Astrocyte (in vitro differentiated cells and primary cell): Measurements from ENCODE around the gene MYLIP. TPM values are rescaled to one million over a fixed set of nuclear protein-coding genes. Genes with fewer than 3 reads are reported as not detected.

ENCODE experiments used
- DNase-seq: peaks from one replicate; pipeline ENCODE4 v3.0.0-alpha.2; 2010; ENCODE audit warnings: low read depth
- FAIRE-seq: peaks from 2 replicates; lab custom pipeline; 2011; peaks lifted over from hg19 to GRCh38; lab: Jason Lieb, UNC
- H2AFZ ChIP-seq: 2 replicates; pipeline ENCODE4 v1.6.0; 2012; ENCODE audit warnings: low read depth, low read length, inconsistent platforms
- H3K27ac ChIP-seq: 2 replicates; pipeline ENCODE4 v1.5.1; 2011; ENCODE audit warnings: low read depth, low read length, inconsistent platforms
- H3K27me3 ChIP-seq: 2 replicates; pipeline ENCODE4 v1.6.0; 2011; ENCODE audit warnings: low read length, inconsistent platforms; ENCODE audit not compliant: insufficient read depth
- H3K36me3 ChIP-seq: 2 replicates; pipeline ENCODE4 v1.5.1; 2011; ENCODE audit warnings: low read length, inconsistent platforms; ENCODE audit not compliant: insufficient read depth
- H3K4me1 ChIP-seq: 2 replicates; pipeline ENCODE4 v1.5.1; 2011; ENCODE audit warnings: low read length, inconsistent platforms; ENCODE audit not compliant: insufficient read depth
- H3K4me2 ChIP-seq: 2 replicates; pipeline ENCODE4 v1.6.0; 2012; ENCODE audit warnings: low read length, inconsistent platforms
- H3K4me3 ChIP-seq: 2 replicates; pipeline ENCODE4 v1.5.1; 2011; ENCODE audit warnings: low read depth, mild to moderate bottlenecking, low read length, inconsistent platforms; ENCODE audit not compliant: insufficient read depth
- H3K79me2 ChIP-seq: 2 replicates; pipeline ENCODE4 v1.6.0; 2012; ENCODE audit warnings: mild to moderate bottlenecking, low read length, inconsistent platforms; ENCODE audit not compliant: insufficient read depth
- H3K9ac ChIP-seq: 2 replicates; pipeline ENCODE4 v1.6.0; 2012; ENCODE audit warnings: mild to moderate bottlenecking, low read length, inconsistent platforms
- H3K9me3 ChIP-seq: 2 replicates; pipeline ENCODE4 v1.5.1; 2012; ENCODE audit warnings: low read depth, mild to moderate bottlenecking, low read length, inconsistent platforms; ENCODE audit not compliant: insufficient read depth
- H4K20me1 ChIP-seq: 2 replicates; pipeline ENCODE4 v1.6.0; 2012; ENCODE audit warnings: low read length, inconsistent platforms; ENCODE audit not compliant: insufficient read depth
- H3K27ac Mint-ChIP-seq: one replicate; pipeline ENCODE4 v1.8.0; 2021; ENCODE audit warnings: mild to moderate bottlenecking, mixed read lengths; ENCODE audit not compliant: unreplicated experiment
- H3K27me3 Mint-ChIP-seq: one replicate; pipeline ENCODE4 v1.8.0; 2021; ENCODE audit warnings: low read depth, mixed read lengths; ENCODE audit not compliant: unreplicated experiment
- H3K36me3 Mint-ChIP-seq: one replicate; pipeline ENCODE4 v1.8.0; 2021; ENCODE audit warnings: low read depth, mixed read lengths; ENCODE audit not compliant: unreplicated experiment
- H3K4me1 Mint-ChIP-seq: one replicate; pipeline ENCODE4 v1.8.0; 2021; ENCODE audit warnings: low read depth, mixed read lengths; ENCODE audit not compliant: unreplicated experiment
- H3K4me3 Mint-ChIP-seq: one replicate; pipeline ENCODE4 v1.8.0; 2021; ENCODE audit warnings: mild to moderate bottlenecking, moderate library complexity, mixed read lengths; ENCODE audit not compliant: unreplicated experiment
- H3K9me3 Mint-ChIP-seq: one replicate; pipeline ENCODE4 v1.8.0; 2021; ENCODE audit warnings: mild to moderate bottlenecking, mixed read lengths; ENCODE audit not compliant: unreplicated experiment
- CTCF ChIP-seq: IDR thresholded peaks from 2 replicates; pipeline ENCODE4 v1.5.1; 2011; ENCODE audit warnings: low read depth, mild to moderate bottlenecking, inconsistent platforms, low read length, moderate library complexity; ENCODE audit not compliant: insufficient read depth
- EZH2 ChIP-seq: IDR thresholded peaks from 2 replicates; pipeline ENCODE4 v1.6.1; 2012; ENCODE audit warnings: mild to moderate bottlenecking, low read length, inconsistent platforms; ENCODE audit not compliant: insufficient read depth
- total RNA-seq: library from RNA; stranded (reverse); gene quantifications from 2 replicates; pipeline ENCODE4 v1.2.1, GENCODE V29; 2021

The MYLIP gene
- total RNA-seq, 1 donor from 2014 or later, result 12.9 TPM

- Histone ChIP-seq H3K36me3 (no peaks in the 10 kb centered on the region), H3K4me1 (peaks cover 4% of the 10 kb centered on the region), H3K4me3 (no peak overlapping the region), H3K4me2 (no peak overlapping the region), H2AFZ (no peak overlapping the region), H3K9ac (no peak overlapping the region), H3K79me2 (no peaks in the 10 kb centered on the region), H4K20me1 (no peaks in the 10 kb centered on the region), H3K27ac (no peak overlapping the region), H3K9me3 (no peaks in the 10 kb centered on the region), H3K27me3 (no peaks in the 10 kb centered on the region)
- DNase-seq, result no peak
- Mint-ChIP-seq H3K4me1 (peaks cover 17% of the 10 kb centered on the region), H3K36me3 (peaks cover 5% of the 10 kb centered on the region), H3K9me3 (no peaks in the 10 kb centered on the region), H3K27me3 (peaks cover 3% of the 10 kb centered on the region), H3K4me3 (no peak overlapping the region), H3K27ac (no peak overlapping the region)
- TF ChIP-seq EZH2 (no peak), CTCF (no peak)
- FAIRE-seq, result no peak
Measured at GRCh38 chr6:16158943-16159557, 30.2 kb downstream of the MYLIP start.

- no peaks in the 10 kb centered on the region for H3K27me3 ChIP-seq
- no peak overlapping the region for H3K4me3 ChIP-seq
- H4K20me1 ChIP-seq, result no peaks in the 10 kb centered on the region
- peaks cover 3% of the 10 kb centered on the region for H3K27me3 Mint-ChIP-seq
- DNase-seq, result no peak
- TF ChIP-seq EZH2, result no peak
- no peak for TF ChIP-seq CTCF
- no peak overlapping the region for H2AFZ ChIP-seq
- H3K36me3 ChIP-seq, result no peaks in the 10 kb centered on the region
- no peaks in the 10 kb centered on the region for H3K9me3 ChIP-seq
- H3K4me2 ChIP-seq, result no peak overlapping the region
- no peak overlapping the region for H3K9ac ChIP-seq
- no peak overlapping the region for H3K27ac Mint-ChIP-seq
- no peak for FAIRE-seq
- H3K27ac ChIP-seq, result no peak overlapping the region
- peaks cover 11% of the 10 kb centered on the region for H3K4me1 Mint-ChIP-seq
- H3K79me2 ChIP-seq, result no peaks in the 10 kb centered on the region
- H3K4me1 ChIP-seq, result no peaks in the 10 kb centered on the region
- H3K36me3 Mint-ChIP-seq, result peaks cover 5% of the 10 kb centered on the region
- peaks cover 2% of the 10 kb centered on the region for H3K9me3 Mint-ChIP-seq
- H3K4me3 Mint-ChIP-seq, result no peak overlapping the region
Measured at GRCh38 chr6:16160794-16161193, 31.9 kb downstream of the MYLIP start.

- H2AFZ ChIP-seq, result no peak overlapping the region
- H4K20me1 ChIP-seq, result no peaks in the 10 kb centered on the region
- no peak overlapping the region for H3K4me3 Mint-ChIP-seq
- no peaks in the 10 kb centered on the region for H3K9me3 ChIP-seq
- peaks cover 5% of the 10 kb centered on the region for H3K27me3 ChIP-seq
- FAIRE-seq, result no peak
- DNase-seq, result no peak
- H3K36me3 ChIP-seq, result no peaks in the 10 kb centered on the region
- H3K27me3 Mint-ChIP-seq, result peaks cover 3% of the 10 kb centered on the region
- H3K4me1 Mint-ChIP-seq, result peaks cover 15% of the 10 kb centered on the region
- H3K79me2 ChIP-seq, result no peaks in the 10 kb centered on the region
- H3K4me3 ChIP-seq, result no peak overlapping the region
- H3K27ac ChIP-seq, result no peak overlapping the region
- TF ChIP-seq CTCF (no peak), EZH2 (no peak)
- H3K9ac ChIP-seq, result no peak overlapping the region
- H3K4me1 ChIP-seq, result no peaks in the 10 kb centered on the region
- H3K9me3 Mint-ChIP-seq, result peaks cover 2% of the 10 kb centered on the region
- H3K36me3 Mint-ChIP-seq, result peaks cover 2% of the 10 kb centered on the region
- H3K4me2 ChIP-seq, result no peak overlapping the region
- H3K27ac Mint-ChIP-seq, result no peak overlapping the region
Measured at GRCh38 chr6:16162003-16162402, 33.1 kb downstream of the MYLIP start.
